Stomach (tissue), 9 donors: Measurements from ENCODE around the gene GOLGA3. TPM values are rescaled to one million over a fixed set of nuclear protein-coding genes. Genes with fewer than 3 reads are reported as not detected.
"Not testable (repeated sequence)": the region's sequence is repeated elsewhere in the genome, so short reads cannot be mapped to it uniquely, and the experiment has no call there.

ENCODE experiments used
- DNase-seq, 2 donors: peaks; one replicate each; pipeline versions ENCODE4 v3.0.0 to v3.0.0-alpha.2; 2013 to 2019
- H3K27ac ChIP-seq, 5 donors: fragments of 200-600 bp in 4 of 5; sonication (generic) in 4 of 5; one replicate each; pipeline ENCODE4 v1.5.1; 2013 to 2019; ENCODE audit warnings: mild to moderate bottlenecking in 1 of 5, moderate library complexity in 1 of 5
- H3K27me3 ChIP-seq, 3 donors: fragments of 200-600 bp; sonication (generic); one replicate each; pipeline ENCODE4 v1.5.1; 2017 to 2019; ENCODE audit warnings: mixed run types in 1 of 3
- H3K36me3 ChIP-seq, 4 donors: fragments of 200-600 bp; sonication (generic); 1 replicate in 3 of 4; 2 replicates in 1 of 4; pipeline ENCODE4 v1.5.1; 2016 to 2019
- H3K4me1 ChIP-seq, 4 donors: fragments of 200-600 bp; sonication (generic); one replicate each; pipeline ENCODE4 v1.5.1; 2016 to 2019
- H3K4me3 ChIP-seq, 4 donors: fragments of 200-600 bp; sonication (generic) in 3 of 4; one replicate each; pipeline ENCODE4 v1.5.1; 2016 to 2019; ENCODE audit warnings: mild to moderate bottlenecking in 1 of 4
- H3K9me3 ChIP-seq, 4 donors: fragments of 200-600 bp; sonication (generic); one replicate each; pipeline ENCODE4 v1.5.1; 2016 to 2019
- CTCF ChIP-seq, 7 experiments: fragments of 450-650 bp in 4 of 7; fragments of 200-600 bp in 3 of 7; sonication (generic) in 3 of 7; IDR thresholded peaks; one replicate each; pipeline ENCODE4 v1.5.1; 2016 to 2019; ENCODE audit warnings: antibody characterized with exemption in 7 of 7, control low read depth in 2 of 7, mild to moderate bottlenecking in 1 of 7
- EP300 ChIP-seq: sonication (generic); formaldehyde crosslinking; IDR thresholded peaks from one replicate; pipeline ENCODE4 v1.6.1; 2017; ENCODE audit warnings: antibody characterized with exemption
- POLR2A ChIP-seq, 4 donors: fragments of 450-650 bp; IDR thresholded peaks; one replicate each; pipeline ENCODE4 v1.6.1; 2016; ENCODE audit warnings: antibody characterized with exemption in 4 of 4, control low read depth in 2 of 4, mild to moderate bottlenecking in 1 of 4, moderate library complexity in 1 of 4
- POLR2AphosphoS5 ChIP-seq, 3 donors: sonication (generic); formaldehyde crosslinking; IDR thresholded peaks; one replicate each; pipeline ENCODE4 v1.6.1; 2016; ENCODE audit warnings: antibody characterized with exemption in 3 of 3
- WGBS, 5 donors: extraction: QIAGEN DNeasy Blood & Tissue Kit in 3 of 5; methylation state at CpG; one replicate each; pipeline versions ENCODE4 v1.1.5 to v1.1.7; 2013 to 2018; 5-methylcytosine and 5-hydroxymethylcytosine counted together
- intact Hi-C: fragments of 100-400 bp; cut with DNase I; formaldehyde crosslinking; loops from one replicate; pipeline ENCODE4 v1.15.1; 2023; ENCODE audit warnings: low total_unique reads
- polyA plus RNA-seq, 3 donors: library from polyadenylated mRNA; stranded (reverse); fragments of 200-250 nt; gene quantifications; one replicate each; pipeline ENCODE4 v1.2.3, GENCODE V29; 2013
- total RNA-seq, 5 donors: library from RNA; depleted of rRNA; stranded (reverse); fragments of >200 nt; gene quantifications; one replicate each; pipeline versions ENCODE4 v1.1.0 to v1.2.3, GENCODE V29; 2014 to 2016
- donor health status: healthy with polysubstance abuse.
- donor health status: Bipolar disorder and iron deficiency.
- donor health status: healthy.

Gene GOLGA3
- total and polyA plus RNA-seq, 8 donors = 8.8 to 204 (median 55.3) TPM

DNA sequence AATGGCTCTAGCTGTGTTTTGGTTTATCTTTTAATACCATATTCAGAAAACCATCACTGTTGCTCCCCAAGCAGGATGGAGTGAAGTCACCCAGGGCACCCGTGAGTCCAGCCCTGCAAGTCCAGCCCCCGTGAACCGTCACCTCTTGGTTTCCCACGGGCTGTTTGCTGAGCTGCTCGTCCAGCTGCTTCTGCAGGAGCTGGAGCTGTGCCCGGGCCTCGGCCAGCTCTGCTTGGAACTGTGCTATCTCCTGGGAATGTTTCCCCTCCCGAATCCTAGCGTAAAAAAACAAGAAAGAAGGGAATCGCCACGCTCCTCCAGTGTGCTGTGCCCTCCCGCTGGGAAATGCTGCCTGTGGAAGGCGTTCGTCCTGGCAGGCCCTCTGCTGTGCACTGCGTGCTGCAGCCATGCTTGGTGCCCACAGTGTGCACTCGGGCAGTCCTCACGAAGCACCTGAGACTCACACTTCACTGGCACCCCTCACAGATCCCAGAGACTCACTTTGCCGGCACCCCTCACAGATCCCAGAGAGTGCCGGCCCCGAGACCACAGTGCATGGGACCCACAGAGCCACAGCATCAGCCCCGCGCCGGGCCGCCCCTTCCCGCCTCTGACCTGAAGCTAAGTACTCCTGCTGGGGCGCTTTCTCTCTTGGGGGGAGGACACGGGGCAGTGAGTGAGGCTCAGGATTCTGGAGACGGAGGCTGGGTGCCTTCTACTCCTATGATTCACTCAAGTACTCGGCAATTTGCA is 51.7 kb downstream of the GOLGA3 start:
- Histone ChIP-seq H3K27ac (peak overlapping the region in 1 of 5 donors; percentile 16), H3K4me1 (peaks cover 0 to 7% (median 0%) of the 10 kb centered on the region in 4 donors), H3K36me3 (peaks cover 85 to 100% (median 100%) of the 10 kb centered on the region in 4 donors), H3K4me3 (no peak overlapping the region), H3K9me3 (no peaks in the 10 kb centered on the region), H3K27me3 (no peaks in the 10 kb centered on the region)
- no peak for TF ChIP-seq CTCF (IDR thresholded peaks at IDR 0.05)
- no peak for TF ChIP-seq POLR2AphosphoS5 (IDR thresholded peaks at IDR 0.05)
- no peak for TF ChIP-seq EP300
- TF ChIP-seq POLR2A (IDR thresholded peaks at IDR 0.05) = no peak
- intact Hi-C loops = no loop called here
- peak in 1 of 2 donors; percentile 64 for DNase-seq
- 60 to 78% (median 69%) methylated on average over 19 to 29 of the region's 29 CpGs for WGBS, 5 donors

DNA sequence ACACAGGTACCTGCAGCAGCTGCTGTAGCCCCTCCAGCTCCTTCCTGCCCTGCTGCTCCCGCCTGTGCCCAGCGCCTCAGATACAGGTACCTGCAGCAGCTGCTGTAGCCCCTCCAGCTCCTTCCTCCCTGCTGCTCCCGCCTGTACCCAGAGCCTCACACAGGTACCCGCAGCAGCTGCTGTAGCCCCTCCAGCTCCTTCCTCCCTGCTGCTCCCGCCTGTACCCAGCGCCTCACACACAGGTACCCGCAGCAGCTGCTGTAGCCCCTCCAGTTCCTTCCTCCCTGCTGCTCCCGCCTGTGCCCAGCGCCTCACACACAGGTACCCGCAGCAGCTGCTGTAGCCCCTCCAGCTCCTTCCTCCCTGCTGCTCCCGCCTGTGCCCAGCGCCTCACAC is 52.4 kb downstream of the GOLGA3 start:
- H3K9me3 ChIP-seq, H3K27ac ChIP-seq, H3K4me3 ChIP-seq, intact Hi-C loops, DNase-seq, H3K27me3 ChIP-seq, H3K4me1 ChIP-seq: not testable (repeated sequence)
- WGBS, 5 donors = 79 to 89% (median 83%) methylated on average over 9 to 12 of the region's 12 CpGs
- H3K36me3 ChIP-seq = peaks cover 77 to 100% (median 100%) of the 10 kb centered on the region in 4 donors

- Histone ChIP-seq H3K27me3 (no peaks in the 10 kb centered on the region), H3K36me3 (peaks cover 72 to 100% (median 99%) of the 10 kb centered on the region in 4 donors), H3K9me3 (no peaks in the 10 kb centered on the region), H3K27ac (no peak overlapping the region), H3K4me1 (peaks cover 0 to 7% (median 0%) of the 10 kb centered on the region in 4 donors), H3K4me3 (no peak overlapping the region)
- TF ChIP-seq POLR2AphosphoS5 (IDR thresholded peaks at IDR 0.05) (no peak), EP300 (no peak), POLR2A (IDR thresholded peaks at IDR 0.05) (no peak), CTCF (IDR thresholded peaks at IDR 0.05) (no peak)
- 92 to 95% (median 94%) methylated on average over 17 to 23 of the region's 24 CpGs for WGBS, 5 donors
- no peak for DNase-seq
- intact Hi-C loops = no loop called here
These were observed 53.0 kb downstream of the GOLGA3 start for GRCh38 chr12:132775502-132776229.

GRCh38 chr12:132774646-132775275 is 53.9 kb downstream of the GOLGA3 start:
- Histone ChIP-seq H3K27me3 (no peaks in the 10 kb centered on the region), H3K9me3 (no peaks in the 10 kb centered on the region), H3K4me3 (no peak overlapping the region), H3K27ac (no peak overlapping the region), H3K36me3 (peaks cover 65 to 100% (median 99%) of the 10 kb centered on the region in 4 donors), H3K4me1 (peaks cover 0 to 9% (median under 1%) of the 10 kb centered on the region in 4 donors)
- no peak for DNase-seq
- intact Hi-C loops = no loop called here
- TF ChIP-seq CTCF (IDR thresholded peaks at IDR 0.05) (no peak), POLR2AphosphoS5 (IDR thresholded peaks at IDR 0.05) (no peak), POLR2A (IDR thresholded peaks at IDR 0.05) (no peak), EP300 (no peak)
- 85 to 90% (median 89%) methylated on average over 30 of the region's 30 CpGs for WGBS, 5 donors
